Vagina (tissue), 2 donors: ENCODE results near the gene COMMD7. TPM values are rescaled to one million over a fixed set of nuclear protein-coding genes. Genes with fewer than 3 reads are reported as not detected.
A peak's percentile ranks its signal among the peaks of the same experiment; 100 is the strongest.

Experiments used
- DNase-seq, 2 donors: peaks; one replicate each; pipeline ENCODE4 v3.0.0-alpha.2; 2017; ENCODE audit errors: extremely low spot score in 2 of 2
- H3K27ac ChIP-seq: fragments of 200-600 bp; sonication (generic); one replicate; pipeline ENCODE4 v1.5.1; 2019
- H3K27me3 ChIP-seq: fragments of 200-600 bp; sonication (generic); one replicate; pipeline ENCODE4 v1.5.1; 2019
- H3K36me3 ChIP-seq, 2 donors: fragments of 200-600 bp; sonication (generic); one replicate each; pipeline ENCODE4 v1.5.1; 2017 to 2019
- H3K4me1 ChIP-seq: fragments of 200-600 bp; sonication (generic); one replicate; pipeline ENCODE4 v1.5.1; 2019
- H3K4me3 ChIP-seq, 2 donors: fragments of 200-600 bp; sonication (generic); 1 replicate in 1 of 2; 2 replicates in 1 of 2; pipeline ENCODE4 v1.5.1; 2016 to 2019
- H3K9me3 ChIP-seq: fragments of 200-600 bp; sonication (generic); one replicate; pipeline ENCODE4 v1.5.1; 2019
- CTCF ChIP-seq, 3 experiments: fragments of 450-650 bp in 2 of 3; fragments of 200-600 bp in 1 of 3; sonication (generic) in 1 of 3; IDR thresholded peaks; one replicate each; pipeline ENCODE4 v1.5.1; 2017 to 2019; ENCODE audit warnings: antibody characterized with exemption in 3 of 3, mild to moderate bottlenecking in 2 of 3, moderate library complexity in 2 of 3
- POLR2A ChIP-seq, 2 donors: fragments of 450-650 bp; IDR thresholded peaks; one replicate each; pipeline ENCODE4 v1.6.1; 2017; ENCODE audit warnings: antibody characterized with exemption in 2 of 2, mild to moderate bottlenecking in 2 of 2, moderate library complexity in 2 of 2
- POLR2AphosphoS5 ChIP-seq, 2 donors: sonication (generic); formaldehyde crosslinking; IDR thresholded peaks; one replicate each; pipeline ENCODE4 v1.9.0; 2017; ENCODE audit warnings: antibody characterized with exemption in 2 of 2, mild to moderate bottlenecking in 2 of 2, low read depth in 1 of 2; ENCODE audit not compliant: insufficient read depth in 1 of 2
- intact Hi-C: fragments of 100-400 bp; cut with DNase I; formaldehyde crosslinking; loops from one replicate; pipeline ENCODE4 v1.15.1; 2023
- total RNA-seq: library from RNA; depleted of rRNA; stranded (reverse); fragments of >200 nt; gene quantifications from one replicate; pipeline ENCODE4 v1.2.3, GENCODE V29; 2016

Gene COMMD7
- total RNA-seq, 1 donor from 2014 or later, result 28.7 TPM

DNA sequence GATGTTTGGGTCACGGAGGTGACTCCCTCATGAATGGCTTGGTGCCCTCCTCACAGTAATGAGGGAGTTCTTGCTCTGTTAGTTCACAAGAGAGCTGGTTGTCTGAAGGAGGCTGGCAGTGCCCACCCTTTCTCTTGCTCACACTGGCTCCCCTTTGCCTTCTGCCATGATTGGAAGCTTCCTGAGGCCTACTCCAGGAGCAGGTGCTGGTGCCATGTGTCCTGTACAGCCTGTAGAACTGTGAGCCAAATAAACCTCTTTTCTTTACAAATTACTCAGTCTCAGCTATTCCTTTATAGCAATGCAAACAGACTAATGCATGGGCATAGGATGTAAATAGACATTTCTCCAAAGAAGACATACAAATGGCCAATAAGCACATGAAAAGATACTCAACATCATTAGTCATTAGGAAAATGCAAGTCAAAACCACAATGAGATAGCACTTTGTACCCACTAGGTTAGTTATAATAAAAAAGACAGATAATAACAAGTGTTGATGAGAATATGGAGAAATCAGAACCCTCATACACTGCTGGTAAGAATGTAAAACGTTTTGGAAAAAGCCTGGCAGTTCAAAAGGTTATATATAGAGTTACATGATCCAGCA lies 87.3 kb downstream of the COMMD7 start:
- no peak overlapping the region for H3K27ac ChIP-seq
- intact Hi-C loops, result no loop called here
- TF ChIP-seq CTCF (IDR thresholded peaks at IDR 0.05) (no peak), POLR2A (IDR thresholded peaks at IDR 0.05) (no peak), POLR2AphosphoS5 (IDR thresholded peaks at IDR 0.05; ENCODE audit: insufficient read depth in 1 of 2, low read depth in 1 of 2) (no peak)
- no peaks in the 10 kb centered on the region for H3K36me3 ChIP-seq
- no peak overlapping the region for H3K4me3 ChIP-seq
- no peak for DNase-seq
- no peaks in the 10 kb centered on the region for H3K4me1 ChIP-seq
- no peaks in the 10 kb centered on the region for H3K9me3 ChIP-seq
- no peaks in the 10 kb centered on the region for H3K27me3 ChIP-seq

- intact Hi-C loops, result loop anchor here (2.0 to 5.0 kb wide), 2 partner anchors 130 to 611 kb away; no protein-coding TSS in a partner anchor
- no peaks in the 10 kb centered on the region for H3K4me1 ChIP-seq
- no peak overlapping the region for H3K27ac ChIP-seq
- H3K27me3 ChIP-seq, result no peaks in the 10 kb centered on the region
- DNase-seq, result no peak
- H3K4me3 ChIP-seq, result no peak overlapping the region
- H3K36me3 ChIP-seq, result no peaks in the 10 kb centered on the region
- TF ChIP-seq CTCF (IDR thresholded peaks at IDR 0.05) (peak; percentile 94 to 97 (median 96)), POLR2A (IDR thresholded peaks at IDR 0.05) (no peak), POLR2AphosphoS5 (IDR thresholded peaks at IDR 0.05; ENCODE audit: insufficient read depth in 1 of 2, low read depth in 1 of 2) (peak; percentile 14 to 33)
- H3K9me3 ChIP-seq, result no peaks in the 10 kb centered on the region
Observed at GRCh38 chr20:32652739-32653526, 90.3 kb downstream of the COMMD7 start.

Other genes starting within 250 kb of the COMMD7 start
- 17.9 TPM for gene NOL4L, start 158.1 kb downstream of the COMMD7 start, total RNA-seq
- not detected for gene C20orf203, start 69.5 kb downstream of the COMMD7 start, total RNA-seq
- 1.2 TPM for gene DNMT3B, start 18.9 kb upstream of the COMMD7 start, total RNA-seq
- 57.9 TPM for gene MAPRE1, start 76.5 kb upstream of the COMMD7 start, total RNA-seq
- gene EFCAB8, start 115.5 kb upstream of the COMMD7 start, total RNA-seq, result not detected